Rectal smooth muscle tissue (tissue), 1 donor: ENCODE results near the gene SNTB2.

Experiments used
- H3K27ac ChIP-seq: one replicate; pipeline ENCODE4 v1.7.0; 2013; ENCODE audit warnings: low read depth, low read length, inconsistent platforms
- H3K27me3 ChIP-seq: one replicate; pipeline ENCODE4 v1.7.0; 2013; ENCODE audit warnings: low read length; ENCODE audit not compliant: control insufficient read depth, insufficient read depth
- H3K36me3 ChIP-seq: one replicate; pipeline ENCODE4 v1.7.0; 2013; ENCODE audit warnings: low read length; ENCODE audit not compliant: control insufficient read depth, insufficient read depth
- H3K4me1 ChIP-seq: one replicate; pipeline ENCODE4 v1.7.0; 2013; ENCODE audit warnings: low read length; ENCODE audit not compliant: control insufficient read depth, insufficient read depth
- H3K4me3 ChIP-seq: one replicate; pipeline ENCODE4 v1.7.0; 2013; ENCODE audit warnings: low read length
- H3K9ac ChIP-seq: one replicate; pipeline ENCODE4 v1.7.0; 2013; ENCODE audit warnings: low read length

SNTB2 gene

DNA sequence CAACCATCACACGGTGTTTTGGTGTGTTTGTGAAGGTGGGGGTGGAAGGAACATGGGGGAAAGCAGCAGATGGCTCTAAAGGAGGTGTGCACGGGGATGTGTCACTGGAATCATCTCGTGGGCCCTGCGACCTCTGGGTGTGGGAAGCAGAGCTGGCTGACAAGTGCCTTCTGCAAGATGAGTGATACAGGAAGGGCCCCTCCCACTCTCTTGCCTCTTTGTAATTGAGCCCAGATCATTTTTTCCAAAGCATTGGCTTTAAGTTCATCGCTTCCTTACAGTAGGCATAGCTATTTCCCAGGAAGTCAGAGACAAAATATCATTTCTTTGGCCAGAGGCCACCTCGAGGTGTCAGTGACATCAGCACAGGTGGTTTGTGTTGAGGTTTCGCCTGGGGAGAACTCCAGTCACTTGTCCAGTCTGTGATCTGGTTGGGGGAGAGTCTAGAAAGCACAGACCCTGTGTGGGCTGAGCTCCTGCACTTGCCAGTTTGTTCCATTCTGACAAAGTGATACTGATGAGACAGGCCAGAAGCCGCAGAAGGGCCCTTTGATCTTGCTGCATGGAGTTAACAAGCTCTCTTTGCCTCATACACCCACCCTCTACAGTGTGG, 20.6 kb upstream of the SNTB2 start:
- peaks cover 18% of the 10 kb centered on the region for H3K36me3 ChIP-seq
- H3K9ac ChIP-seq, result no peak overlapping the region
- H3K4me3 ChIP-seq, result no peak overlapping the region
- H3K27me3 ChIP-seq, result no peaks in the 10 kb centered on the region
- no peak overlapping the region for H3K27ac ChIP-seq
- no peaks in the 10 kb centered on the region for H3K4me1 ChIP-seq

DNA sequence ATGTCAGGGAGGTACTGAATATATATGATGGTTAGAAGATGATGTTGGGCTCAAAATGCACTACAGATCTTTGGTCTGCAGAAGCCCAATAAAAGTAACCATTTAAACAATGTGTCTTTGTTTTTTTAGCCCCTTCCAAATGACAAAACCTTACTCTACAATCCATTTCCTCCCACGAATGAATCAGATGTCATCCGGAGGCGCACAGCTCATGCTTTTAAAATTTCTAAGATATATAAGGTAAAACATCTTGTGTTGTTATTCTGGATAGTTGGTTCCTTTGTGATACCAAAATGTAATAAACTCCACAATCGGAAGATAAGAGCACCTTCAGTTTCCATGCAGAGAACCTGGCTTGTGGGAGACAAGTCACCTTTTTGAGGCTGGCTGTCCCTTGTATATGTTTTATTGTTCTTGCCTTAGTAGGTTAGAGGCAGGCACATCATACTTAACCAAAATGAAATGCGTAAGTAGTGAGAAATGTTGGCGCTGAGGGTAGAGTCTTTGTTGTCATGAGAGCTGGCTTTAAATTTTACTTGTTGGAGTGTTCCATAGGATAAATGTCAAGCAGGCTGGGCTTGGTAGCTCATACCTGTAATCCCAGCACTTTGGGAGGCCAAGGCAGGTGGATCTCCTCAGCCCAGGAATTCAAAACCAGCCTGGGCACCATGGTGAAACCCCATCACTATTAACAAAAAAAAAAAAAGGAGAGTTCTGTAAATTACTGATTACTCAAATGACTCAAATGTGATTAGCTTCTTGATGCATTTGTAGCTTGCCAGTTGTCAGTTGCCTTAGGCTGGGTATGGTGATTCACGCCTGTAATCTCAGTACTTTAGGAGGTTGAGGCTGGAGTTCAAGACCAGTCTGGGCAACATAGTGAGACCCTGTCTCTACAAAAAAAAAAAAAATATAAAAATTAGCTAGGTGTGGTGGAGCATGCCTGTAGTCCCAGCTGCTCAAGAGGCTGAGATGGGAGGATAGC, 19.7 kb upstream of the SNTB2 start:
- no peaks in the 10 kb centered on the region for H3K27me3 ChIP-seq
- no peak overlapping the region for H3K4me3 ChIP-seq
- peaks cover 4% of the 10 kb centered on the region for H3K4me1 ChIP-seq
- peaks cover 15% of the 10 kb centered on the region for H3K36me3 ChIP-seq
- no peak overlapping the region for H3K9ac ChIP-seq
- no peak overlapping the region for H3K27ac ChIP-seq

DNA sequence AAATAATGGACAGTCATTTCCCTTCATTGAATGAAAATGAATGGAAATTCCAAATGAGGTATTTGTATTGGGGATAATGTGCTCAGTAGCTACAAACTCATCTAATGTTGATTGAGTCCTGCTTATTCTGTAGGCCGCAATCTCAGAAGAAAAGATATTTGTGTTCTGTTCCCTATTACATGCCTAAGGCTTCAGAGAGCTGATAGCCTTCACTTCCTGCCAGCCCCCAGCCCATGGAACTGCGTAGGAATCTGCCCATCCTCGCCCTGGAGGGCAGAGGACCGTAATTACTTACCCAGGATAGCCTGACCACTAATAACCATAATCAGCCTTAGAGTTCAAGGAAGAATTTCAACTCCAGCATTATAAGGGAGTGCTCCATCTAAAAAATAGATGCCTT, 17.9 kb upstream of the SNTB2 start:
- Histone ChIP-seq H3K4me3 (no peak overlapping the region), H3K36me3 (peaks cover 13% of the 10 kb centered on the region), H3K4me1 (peaks cover 12% of the 10 kb centered on the region), H3K27ac (no peak overlapping the region), H3K27me3 (no peaks in the 10 kb centered on the region), H3K9ac (no peak overlapping the region)

DNA sequence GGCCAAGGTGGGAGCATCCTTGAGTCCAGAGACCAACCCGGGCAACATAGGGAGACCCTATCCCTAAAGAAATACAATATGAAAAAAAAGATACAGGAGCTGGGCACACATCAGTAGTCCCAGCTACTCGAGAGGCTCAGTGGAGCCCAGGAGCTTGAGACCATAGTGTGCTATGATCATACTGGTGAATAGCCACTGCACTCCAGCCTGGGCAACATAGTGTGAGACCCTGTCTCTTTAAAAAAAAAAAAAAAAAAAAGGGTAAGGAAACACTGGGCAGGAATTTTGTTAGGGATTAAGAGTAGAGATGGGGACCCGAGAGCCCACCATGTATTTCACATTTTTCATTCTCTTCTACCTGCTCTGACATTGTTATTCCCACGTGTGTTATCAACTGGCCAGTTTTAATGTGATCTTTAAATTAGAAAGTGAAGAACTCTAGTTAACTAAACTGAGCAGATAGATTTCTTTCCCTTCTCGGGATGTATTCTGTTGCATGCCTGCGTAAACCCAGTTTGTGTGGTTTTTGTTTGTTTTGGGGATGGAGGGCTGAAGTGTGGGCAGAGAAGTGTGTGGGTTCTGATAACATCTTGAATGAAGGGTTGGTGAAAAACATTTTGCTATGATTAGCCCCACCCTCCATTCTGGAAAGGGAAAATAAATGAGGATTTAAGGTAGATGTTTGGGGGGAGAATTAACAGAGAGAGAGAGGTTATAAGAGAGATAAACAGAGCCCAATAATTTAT, 17.2 kb upstream of the SNTB2 start:
- Histone ChIP-seq H3K9ac (no peak overlapping the region), H3K27ac (no peak overlapping the region), H3K27me3 (no peaks in the 10 kb centered on the region), H3K4me1 (peaks cover 12% of the 10 kb centered on the region), H3K4me3 (no peak overlapping the region), H3K36me3 (peaks cover 13% of the 10 kb centered on the region)

DNA sequence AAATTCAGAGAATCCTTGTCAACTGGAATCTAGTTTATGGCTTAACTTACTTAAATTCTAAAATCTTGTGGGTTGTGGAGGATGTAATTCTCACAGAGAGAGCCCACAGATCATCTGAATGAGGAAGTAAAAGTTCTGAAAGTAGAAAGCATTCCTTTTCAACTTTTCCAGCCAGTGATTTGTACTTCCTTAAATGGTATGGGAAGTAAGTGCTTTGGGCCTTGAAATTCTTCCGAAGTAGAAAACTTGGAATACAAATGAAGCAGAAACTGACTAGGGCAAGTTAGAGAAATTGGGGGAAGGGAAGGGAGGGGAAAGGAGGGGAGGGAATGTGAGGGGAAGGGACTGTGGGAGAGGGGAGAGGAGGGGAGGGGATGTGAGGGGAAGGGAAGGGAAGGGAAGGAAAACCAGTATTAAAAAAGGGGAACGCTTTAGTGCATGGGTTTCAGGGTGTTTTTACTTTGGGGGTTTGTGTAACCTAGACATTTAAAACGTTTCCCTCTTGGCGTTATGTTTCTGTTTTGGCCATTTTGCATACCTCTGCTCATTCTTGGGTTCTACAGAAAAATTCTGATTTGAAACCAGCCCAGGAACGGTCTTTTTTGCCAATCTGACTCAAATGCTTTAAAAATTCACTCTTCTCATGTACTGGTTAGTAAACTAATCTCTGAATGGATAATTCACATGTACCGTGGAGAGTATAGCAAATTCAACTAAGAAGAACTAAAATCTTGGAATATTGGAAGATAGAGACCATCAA, 15.5 kb upstream of the SNTB2 start:
- Histone ChIP-seq H3K4me1 (peaks cover 12% of the 10 kb centered on the region), H3K9ac (no peak overlapping the region)

DNA sequence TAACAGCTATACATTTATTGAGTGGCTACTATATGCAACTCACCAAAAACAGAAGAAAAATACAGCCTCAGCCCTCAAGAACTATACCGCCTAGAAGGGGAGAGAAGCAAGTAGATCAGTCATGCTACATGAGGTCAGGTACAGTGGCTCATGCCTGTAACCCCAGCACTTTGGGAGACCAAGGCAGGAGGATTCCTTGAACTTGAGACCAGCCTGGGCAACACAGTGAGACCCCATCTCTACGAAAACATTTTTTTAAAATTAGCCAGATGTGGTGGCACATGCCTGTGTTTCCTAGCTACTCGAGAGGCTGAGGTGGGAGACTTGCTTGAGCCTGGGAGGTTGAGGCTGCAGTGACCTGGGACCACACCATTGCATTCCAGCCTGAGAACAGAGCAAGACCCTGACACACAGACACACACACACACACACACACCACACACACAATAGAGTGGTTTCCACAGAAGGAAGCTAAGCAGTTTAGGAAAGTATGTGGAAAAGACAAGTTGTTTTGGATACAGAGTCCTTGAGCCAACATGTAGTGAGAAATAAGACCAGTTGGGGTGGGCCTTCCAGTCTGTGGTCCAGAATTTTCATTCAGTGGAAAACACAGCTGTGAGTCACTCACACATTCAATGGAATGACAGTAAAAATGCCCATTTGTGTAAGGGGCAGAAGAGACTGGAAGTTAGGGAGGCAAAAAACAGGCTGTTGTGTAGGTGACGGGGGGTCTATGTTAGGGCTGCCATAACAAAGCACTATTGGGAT, 10.7 kb upstream of the SNTB2 start:
- no peaks in the 10 kb centered on the region for H3K27me3 ChIP-seq
- H3K36me3 ChIP-seq, result no peaks in the 10 kb centered on the region
- no peak overlapping the region for H3K9ac ChIP-seq
- H3K4me1 ChIP-seq, result peaks cover 20% of the 10 kb centered on the region
- H3K4me3 ChIP-seq, result no peak overlapping the region
- H3K27ac ChIP-seq, result no peak overlapping the region

More for the DNA sequence above, 15.5 kb upstream of the SNTB2 start:
- Histone ChIP-seq H3K36me3 (peaks cover 7% of the 10 kb centered on the region), H3K27ac (peak overlapping the region; percentile 80), H3K4me3 (no peak overlapping the region), H3K27me3 (no peaks in the 10 kb centered on the region)

DNA sequence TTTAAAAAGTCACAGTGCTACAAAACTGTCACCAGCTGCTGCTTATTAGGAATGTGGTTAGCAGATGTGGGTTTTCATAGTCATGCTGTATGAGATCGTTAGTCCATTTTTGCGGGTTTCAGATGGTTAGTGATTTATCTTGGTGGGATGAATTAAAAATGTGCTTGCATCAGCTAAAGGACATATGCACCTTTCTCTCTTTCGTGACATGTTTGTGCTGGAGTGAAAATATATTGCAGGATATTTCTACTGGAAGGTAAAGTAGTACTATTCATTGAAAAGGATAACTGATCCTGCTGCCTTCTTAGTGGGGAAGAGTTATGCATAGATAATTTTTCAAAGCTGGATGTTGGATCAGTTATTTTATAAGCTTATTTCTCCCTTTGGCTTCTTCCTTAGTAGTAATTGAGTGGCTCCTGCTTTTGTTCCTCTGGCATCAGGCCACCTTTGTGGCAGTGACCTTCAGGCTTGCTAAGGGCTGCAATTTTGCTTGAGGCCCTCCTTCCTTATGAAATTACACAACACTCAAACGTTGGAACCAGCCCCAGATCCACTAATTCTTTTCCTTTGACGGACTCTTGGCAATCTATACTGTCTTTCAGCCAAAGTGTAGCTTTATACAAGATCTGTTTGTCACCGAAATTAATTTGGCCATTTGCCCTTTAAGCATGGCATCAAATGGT, 7.5 kb upstream of the SNTB2 start:
- H3K4me1 ChIP-seq, result peaks cover 12% of the 10 kb centered on the region
- no peak overlapping the region for H3K4me3 ChIP-seq
- peak overlapping the region; percentile 85 for H3K27ac ChIP-seq
- no peaks in the 10 kb centered on the region for H3K27me3 ChIP-seq
- H3K36me3 ChIP-seq, result no peaks in the 10 kb centered on the region
- H3K9ac ChIP-seq, result no peak overlapping the region

DNA sequence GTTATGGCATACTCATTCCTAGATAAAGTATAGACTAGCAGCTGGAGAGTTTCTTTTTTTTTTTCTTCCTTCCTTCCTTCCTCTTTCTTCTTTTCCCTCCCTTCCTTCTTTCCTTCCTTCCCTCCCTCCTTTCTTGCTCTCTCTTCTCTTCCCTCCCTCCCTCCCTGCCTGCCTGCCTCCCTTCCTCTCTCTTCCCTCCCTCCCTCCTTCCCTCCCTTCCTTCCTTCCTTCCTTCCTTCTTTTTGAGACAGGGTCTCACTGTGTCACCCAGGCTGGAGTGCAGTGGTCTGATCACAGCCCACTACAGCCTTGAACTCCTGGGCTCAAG, 7.0 kb upstream of the SNTB2 start:
- Histone ChIP-seq H3K27ac (peak overlapping the region; percentile 85), H3K9ac (no peak overlapping the region), H3K4me1 (peaks cover 12% of the 10 kb centered on the region)

DNA sequence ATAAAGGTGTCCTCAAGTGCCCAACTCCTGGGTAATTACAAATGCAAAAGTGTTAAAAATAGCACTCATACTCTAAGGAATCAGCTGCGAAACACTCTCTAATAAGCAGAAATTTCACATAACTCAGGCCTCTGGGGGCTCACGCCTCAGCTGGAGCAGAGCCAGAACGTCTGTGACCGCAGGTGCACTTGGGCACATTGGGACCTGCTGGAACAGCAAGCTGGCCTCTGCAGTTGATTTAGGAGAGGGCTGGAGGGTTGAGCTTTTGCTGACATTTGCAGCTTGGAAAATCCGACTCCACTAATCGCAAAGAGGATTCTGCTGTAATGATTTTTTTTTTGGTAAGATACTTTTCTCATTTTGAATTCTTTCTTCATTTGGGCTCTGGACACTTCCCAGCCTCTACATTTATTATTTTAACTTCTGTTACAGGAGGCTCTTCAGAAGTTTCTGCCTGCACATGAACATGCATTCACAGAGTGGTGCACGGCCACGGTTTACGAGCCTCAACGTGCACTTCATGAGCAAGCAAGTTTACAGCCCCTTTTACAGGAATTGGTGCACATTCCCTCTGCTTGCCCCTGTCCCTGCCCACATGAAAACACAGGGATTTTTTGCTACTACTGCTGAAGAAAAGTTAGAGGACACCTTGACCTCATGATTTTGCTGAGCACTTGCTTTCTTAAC, 4.1 kb upstream of the SNTB2 start:
- H3K27me3 ChIP-seq, result no peaks in the 10 kb centered on the region
- no peak overlapping the region for H3K9ac ChIP-seq
- peaks cover 15% of the 10 kb centered on the region for H3K4me1 ChIP-seq
- peak overlapping the region; percentile 25 for H3K4me3 ChIP-seq
- H3K36me3 ChIP-seq, result no peaks in the 10 kb centered on the region
- peak overlapping the region; percentile 42 for H3K27ac ChIP-seq

More for the DNA sequence above, 7.0 kb upstream of the SNTB2 start:
- no peak overlapping the region for H3K4me3 ChIP-seq
- no peaks in the 10 kb centered on the region for H3K36me3 ChIP-seq
- no peaks in the 10 kb centered on the region for H3K27me3 ChIP-seq

DNA sequence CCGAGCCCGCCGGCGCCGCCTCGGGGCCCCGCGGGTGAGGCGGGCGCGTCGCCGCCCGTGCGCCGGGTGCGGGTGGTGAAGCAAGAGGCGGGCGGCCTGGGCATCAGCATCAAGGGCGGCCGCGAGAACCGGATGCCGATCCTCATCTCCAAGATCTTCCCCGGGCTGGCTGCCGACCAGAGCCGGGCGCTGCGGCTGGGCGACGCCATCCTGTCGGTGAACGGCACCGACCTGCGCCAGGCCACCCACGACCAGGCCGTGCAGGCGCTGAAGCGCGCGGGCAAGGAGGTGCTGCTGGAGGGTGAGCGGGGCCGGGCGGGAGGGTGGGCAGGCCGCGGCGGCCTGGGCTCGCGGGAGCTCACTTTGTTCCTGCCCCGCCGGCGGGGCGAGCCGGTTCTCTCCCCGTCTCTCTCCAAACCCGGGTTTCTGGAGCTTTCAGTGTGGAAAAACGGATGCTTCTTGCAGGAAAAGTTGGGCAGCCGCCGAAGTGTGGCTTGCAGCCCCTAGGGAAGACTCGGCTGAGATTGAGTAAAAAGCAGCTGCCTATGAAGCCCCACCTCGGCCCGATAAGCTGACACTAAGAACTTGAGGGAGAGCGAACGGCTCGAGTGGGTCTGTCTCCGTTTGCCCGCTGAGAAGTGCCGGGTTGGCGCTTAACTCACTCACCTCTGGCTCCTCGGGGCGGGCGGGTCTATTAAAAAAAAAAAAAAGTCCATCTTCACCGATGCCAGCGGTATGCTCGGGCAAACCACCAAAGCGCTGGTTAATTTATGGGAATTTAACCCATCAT, 677 bp downstream of the SNTB2 start:
- Histone ChIP-seq H3K4me1 (peaks cover 16% of the 10 kb centered on the region), H3K36me3 (no peaks in the 10 kb centered on the region), H3K27me3 (no peaks in the 10 kb centered on the region), H3K9ac (peak overlapping the region; percentile 62), H3K4me3 (peak overlapping the region; percentile 87), H3K27ac (peak overlapping the region; percentile 85)
